ENCODE measurements around the gene SLC25A44.

DNA sequence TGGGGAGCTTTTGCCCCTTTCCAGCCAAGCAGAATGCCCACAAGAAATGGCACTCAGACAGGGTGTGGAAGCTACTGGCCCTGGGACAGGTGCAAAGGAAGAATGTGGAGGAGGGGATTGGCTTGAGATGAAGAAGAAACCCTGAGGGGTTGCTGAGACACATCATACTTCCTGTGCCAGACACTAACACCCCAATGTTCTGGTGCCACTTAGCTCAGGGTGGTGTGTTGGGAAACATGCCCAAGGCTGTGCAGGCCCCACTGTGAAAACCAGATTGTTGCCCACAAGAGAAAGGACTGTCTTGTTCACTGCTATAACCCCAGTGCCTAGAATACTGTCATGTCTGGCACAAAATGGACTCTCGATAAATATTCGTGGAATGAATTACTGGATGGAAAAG lies 63.8 kb downstream of the SLC25A44 start:
- TF ChIP-seq POLR2A (IDR thresholded peaks at IDR 0.05) = no peak
- TF ChIP-seq, protein P1, sequence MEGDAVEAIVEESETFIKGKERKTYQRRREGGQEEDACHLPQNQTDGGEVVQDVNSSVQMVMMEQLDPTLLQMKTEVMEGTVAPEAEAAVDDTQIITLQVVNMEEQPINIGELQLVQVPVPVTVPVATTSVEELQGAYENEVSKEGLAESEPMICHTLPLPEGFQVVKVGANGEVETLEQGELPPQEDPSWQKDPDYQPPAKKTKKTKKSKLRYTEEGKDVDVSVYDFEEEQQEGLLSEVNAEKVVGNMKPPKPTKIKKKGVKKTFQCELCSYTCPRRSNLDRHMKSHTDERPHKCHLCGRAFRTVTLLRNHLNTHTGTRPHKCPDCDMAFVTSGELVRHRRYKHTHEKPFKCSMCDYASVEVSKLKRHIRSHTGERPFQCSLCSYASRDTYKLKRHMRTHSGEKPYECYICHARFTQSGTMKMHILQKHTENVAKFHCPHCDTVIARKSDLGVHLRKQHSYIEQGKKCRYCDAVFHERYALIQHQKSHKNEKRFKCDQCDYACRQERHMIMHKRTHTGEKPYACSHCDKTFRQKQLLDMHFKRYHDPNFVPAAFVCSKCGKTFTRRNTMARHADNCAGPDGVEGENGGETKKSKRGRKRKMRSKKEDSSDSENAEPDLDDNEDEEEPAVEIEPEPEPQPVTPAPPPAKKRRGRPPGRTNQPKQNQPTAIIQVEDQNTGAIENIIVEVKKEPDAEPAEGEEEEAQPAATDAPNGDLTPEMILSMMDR (IDR thresholded peaks at IDR 0.05) = no peak

Measured in heart left ventricle (tissue), 13 donors.